HG03108 (cell line): ENCODE measurements around the gene KCNK5.

ENCODE experiments used
- ATAC-seq: cut with Tn5 transposase; IDR thresholded peaks from one replicate; pipeline ENCODE4 v1.9.1; 2021; ENCODE audit warnings: moderate library complexity; ENCODE audit not compliant: unreplicated experiment

Gene KCNK5

GRCh38 chr6:39240155-39240757 is 11.0 kb upstream of the KCNK5 start:
- no peak for ATAC-seq

GRCh38 chr6:39239527-39240154 is 10.4 kb upstream of the KCNK5 start:
- no peak for ATAC-seq

GRCh38 chr6:39236742-39237141 is 7.5 kb upstream of the KCNK5 start:
- no peak for ATAC-seq

GRCh38 chr6:39233333-39233732 is 4.1 kb upstream of the KCNK5 start:
- ATAC-seq: no peak

GRCh38 chr6:39231521-39232243 is 2.4 kb upstream of the KCNK5 start:
- ATAC-seq: no peak

- ATAC-seq: no peak
Measured at GRCh38 chr6:39230654-39231035, 1.4 kb upstream of the KCNK5 start.

GRCh38 chr6:39228111-39228971 is 934 bp downstream of the KCNK5 start:
- ATAC-seq: no peak

- ATAC-seq: no peak
Measured at GRCh38 chr6:39227476-39227875, 1.8 kb downstream of the KCNK5 start.

GRCh38 chr6:39226639-39227329 is 2.5 kb downstream of the KCNK5 start:
- no peak for ATAC-seq

GRCh38 chr6:39225946-39226437 is 3.3 kb downstream of the KCNK5 start:
- ATAC-seq: no peak

- no peak for ATAC-seq
Measured at GRCh38 chr6:39225543-39225942, 3.7 kb downstream of the KCNK5 start.

GRCh38 chr6:39224523-39225182 is 4.6 kb downstream of the KCNK5 start:
- no peak for ATAC-seq

- no peak for ATAC-seq
Measured at GRCh38 chr6:39224011-39224410, 5.3 kb downstream of the KCNK5 start.

- ATAC-seq: no peak
Measured at GRCh38 chr6:39223555-39223954, 5.7 kb downstream of the KCNK5 start.

- no peak for ATAC-seq
Measured at GRCh38 chr6:39223061-39223460, 6.2 kb downstream of the KCNK5 start.

- no peak for ATAC-seq
Measured at GRCh38 chr6:39221779-39222641, 7.3 kb downstream of the KCNK5 start.

GRCh38 chr6:39221115-39221514 is 8.2 kb downstream of the KCNK5 start:
- ATAC-seq: no peak

GRCh38 chr6:39218868-39219567 is 10.3 kb downstream of the KCNK5 start:
- no peak for ATAC-seq
